Activated CD8-positive, alpha-beta memory T cell treated with anti-CD3 and anti-CD28 coated beads, Interleukin-2, amount 50 U/mL, for 4 hours (primary cell): ENCODE measurements around the gene XAGE1B.
"Not testable (repeated sequence)": the region's sequence is repeated elsewhere in the genome, so short reads cannot be mapped to it uniquely, and the experiment has no call there.

ENCODE experiments used
- DNase-seq: peaks from one replicate; pipeline ENCODE4 v3.0.0-alpha.2; 2020

XAGE1B gene, protein sequence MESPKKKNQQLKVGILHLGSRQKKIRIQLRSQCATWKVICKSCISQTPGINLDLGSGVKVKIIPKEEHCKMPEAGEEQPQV

GRCh38 chrX:52516987-52517325 is at the start of gene XAGE1B:
Gene XAGE1B, minus strand, starts transcription at chrX:52517063. Its CDS starts 1,536 bp downstream, at chrX:52515527.
- not testable (repeated sequence) for DNase-seq

GRCh38 chrX:52563105-52563504 is 46.2 kb upstream of the XAGE1B start:
- DNase-seq, result no peak

GRCh38 chrX:52558140-52558539 is 41.3 kb upstream of the XAGE1B start:
- DNase-seq, result no peak

DNA sequence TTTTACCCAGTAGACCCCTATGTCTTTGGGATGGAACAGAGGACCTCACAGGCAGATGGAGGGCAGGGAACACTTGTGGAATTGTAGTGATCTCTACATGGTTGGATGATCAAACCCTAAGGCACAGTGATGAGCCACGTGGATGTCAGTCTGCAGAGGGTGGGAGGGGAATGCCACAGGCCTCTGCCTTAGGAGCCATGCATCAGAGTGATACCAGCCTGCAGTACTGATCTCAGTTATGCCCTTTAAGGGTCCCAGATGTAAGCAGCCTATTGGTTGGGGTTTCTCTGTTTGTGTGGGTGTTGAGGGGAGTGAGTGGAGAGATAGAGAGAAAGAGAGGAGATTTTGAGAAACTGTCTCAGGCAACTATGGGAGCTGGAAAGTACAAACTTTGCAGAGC is 39.9 kb upstream of the XAGE1B start:
- no peak for DNase-seq

DNA sequence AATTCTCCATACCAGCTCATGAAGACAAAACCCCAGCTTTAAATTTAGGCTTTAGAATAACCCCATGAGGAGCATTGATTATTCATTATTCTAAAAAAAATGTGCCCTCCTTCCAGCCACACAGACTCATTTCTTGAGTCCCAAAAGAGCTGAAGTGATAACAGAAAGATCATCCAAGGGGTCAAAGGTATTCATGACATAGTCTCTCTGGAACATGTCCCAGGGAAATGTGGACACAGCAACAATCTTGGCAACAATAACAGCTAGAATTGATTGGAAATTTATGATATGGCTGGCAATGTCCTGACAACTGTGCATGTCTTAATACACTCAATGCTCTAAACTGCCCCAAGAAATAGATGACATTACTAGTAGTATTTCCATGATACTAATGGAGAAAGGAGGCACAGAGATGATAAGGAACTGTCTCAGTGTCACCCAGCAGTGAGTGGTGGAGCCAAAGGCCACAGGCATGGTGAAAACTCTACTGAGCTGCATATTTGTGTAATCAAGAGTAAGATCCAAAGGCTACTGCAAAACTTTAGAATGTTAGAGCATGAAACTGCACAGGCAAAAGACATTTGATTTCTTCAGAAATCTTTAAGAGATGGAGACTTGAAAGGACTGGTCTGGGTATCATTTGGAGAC is 37.3 kb upstream of the XAGE1B start:
- no peak for DNase-seq

GRCh38 chrX:52548769-52549168 is 31.9 kb upstream of the XAGE1B start:
- DNase-seq, result not testable (repeated sequence)

DNA sequence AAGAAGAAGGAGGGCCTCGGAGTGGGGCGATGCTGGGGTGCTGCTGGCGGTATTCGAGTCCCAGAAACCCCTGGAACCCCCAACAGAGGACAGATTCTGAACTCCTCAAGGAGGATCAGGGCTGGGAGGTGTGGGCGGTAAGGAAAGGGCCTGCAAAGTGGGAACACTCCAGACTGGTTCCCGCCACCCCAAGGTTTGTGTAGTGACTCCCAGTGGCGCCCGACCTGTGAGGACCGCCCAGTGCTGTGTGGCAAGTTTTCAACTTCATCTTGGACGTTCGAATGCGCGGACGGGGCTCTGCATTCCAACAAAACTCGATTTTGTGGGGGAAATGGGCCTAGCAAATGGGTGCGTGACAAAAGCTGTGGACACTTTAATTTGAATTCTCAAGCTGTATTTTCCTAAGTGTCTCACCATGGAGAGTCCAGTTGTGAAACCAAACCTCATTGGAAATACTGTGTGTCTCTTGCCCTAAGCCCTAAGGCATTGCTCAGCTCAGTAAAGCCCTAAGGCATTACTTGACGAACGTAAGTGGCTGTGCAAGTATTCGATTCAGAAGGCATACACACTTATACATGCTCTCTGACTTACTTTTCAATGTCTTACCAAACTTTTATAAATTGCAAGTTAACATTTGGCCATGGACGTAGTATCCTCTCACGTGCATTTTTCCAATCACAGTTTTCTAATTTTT is 27.4 kb upstream of the XAGE1B start:
- no peak for DNase-seq

DNA sequence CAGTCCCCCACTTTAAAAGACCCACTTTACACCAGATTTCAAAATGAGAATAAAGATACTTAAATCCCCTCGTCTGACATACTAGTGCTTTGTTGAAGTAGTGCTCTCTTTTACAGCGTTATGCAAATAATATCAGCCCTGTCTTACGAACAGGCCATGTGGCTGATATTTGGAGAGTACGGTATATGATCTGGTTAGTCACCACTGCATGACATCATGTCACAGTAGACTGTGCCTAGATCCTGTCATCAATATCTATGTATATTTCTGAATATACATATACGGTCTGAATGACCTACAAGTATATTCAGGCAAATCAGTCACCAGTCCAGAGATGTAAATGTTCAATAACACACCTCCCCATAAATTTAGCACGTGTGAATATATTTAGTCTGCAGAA is 25.4 kb upstream of the XAGE1B start:
- no peak for DNase-seq

GRCh38 chrX:52541051-52541450 is 24.2 kb upstream of the XAGE1B start:
- not testable (repeated sequence) for DNase-seq

GRCh38 chrX:52516110-52516986 is 515 bp downstream of the XAGE1B start:
- DNase-seq, result not testable (repeated sequence)

DNA sequence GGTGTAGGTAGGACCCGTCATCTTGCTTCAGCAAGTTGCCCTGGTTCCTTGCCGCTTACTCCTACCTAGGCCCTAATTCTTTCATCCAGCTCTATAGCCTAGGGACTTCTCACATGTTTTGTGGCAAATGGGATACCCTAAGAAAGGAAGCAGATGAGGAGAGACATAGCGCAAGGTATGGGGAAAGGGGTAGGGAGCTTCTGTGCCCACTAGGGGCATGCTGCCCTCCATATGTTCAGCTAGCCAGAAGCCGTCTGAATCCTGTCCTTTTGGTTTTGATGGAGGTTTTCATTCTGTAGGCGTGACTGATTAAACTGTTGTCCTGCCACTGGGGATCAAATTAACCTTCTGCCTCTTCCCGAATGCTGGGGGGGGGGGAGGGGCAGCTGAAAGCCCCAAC is 5.7 kb downstream of the XAGE1B start:
- not testable (repeated sequence) for DNase-seq

GRCh38 chrX:52509916-52510315 is 6.9 kb downstream of the XAGE1B start:
- no peak for DNase-seq

DNA sequence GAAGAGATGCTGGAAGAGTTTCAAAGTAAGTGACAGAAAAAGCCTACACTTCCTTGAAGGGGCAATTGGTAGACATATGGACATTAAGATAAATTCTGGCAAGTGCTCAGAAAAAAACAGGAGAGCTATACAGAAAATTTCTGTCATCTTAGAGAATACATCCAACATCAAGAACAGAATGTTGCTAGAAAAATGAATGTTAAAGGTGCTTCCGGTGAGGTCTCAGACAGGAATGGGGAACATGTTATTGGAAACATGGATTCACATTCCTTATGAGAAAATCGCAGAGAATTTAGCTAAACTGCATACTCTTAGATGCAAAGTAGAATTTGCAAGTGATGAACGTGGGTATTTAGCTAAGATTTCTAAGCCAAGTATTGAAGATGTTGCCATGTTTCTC is 9.5 kb downstream of the XAGE1B start:
- DNase-seq, result no peak

DNA sequence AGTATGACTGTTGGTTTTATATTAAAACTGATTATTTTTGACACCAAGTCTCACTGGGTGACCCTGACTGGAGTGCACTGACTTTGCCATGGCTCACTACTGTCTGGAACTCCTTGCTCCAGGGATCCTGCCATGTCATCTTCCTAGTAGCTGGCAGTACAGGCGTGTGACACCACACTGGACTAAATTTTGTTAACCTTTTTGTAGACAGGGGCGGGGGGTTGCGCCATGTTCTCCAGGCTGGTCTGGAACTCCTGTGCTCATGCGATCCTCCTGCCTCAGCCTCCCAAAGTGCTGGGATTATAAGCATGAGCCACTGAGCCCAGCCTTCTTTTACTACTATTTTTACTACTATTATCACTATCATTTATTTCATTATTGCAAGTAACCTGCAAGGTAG is 12.3 kb downstream of the XAGE1B start:
- no peak for DNase-seq

GRCh38 chrX:52501362-52501761 is 15.5 kb downstream of the XAGE1B start:
- not testable (repeated sequence) for DNase-seq

GRCh38 chrX:52496419-52496772 is 20.5 kb downstream of the XAGE1B start:
- DNase-seq, result not testable (repeated sequence)

DNA sequence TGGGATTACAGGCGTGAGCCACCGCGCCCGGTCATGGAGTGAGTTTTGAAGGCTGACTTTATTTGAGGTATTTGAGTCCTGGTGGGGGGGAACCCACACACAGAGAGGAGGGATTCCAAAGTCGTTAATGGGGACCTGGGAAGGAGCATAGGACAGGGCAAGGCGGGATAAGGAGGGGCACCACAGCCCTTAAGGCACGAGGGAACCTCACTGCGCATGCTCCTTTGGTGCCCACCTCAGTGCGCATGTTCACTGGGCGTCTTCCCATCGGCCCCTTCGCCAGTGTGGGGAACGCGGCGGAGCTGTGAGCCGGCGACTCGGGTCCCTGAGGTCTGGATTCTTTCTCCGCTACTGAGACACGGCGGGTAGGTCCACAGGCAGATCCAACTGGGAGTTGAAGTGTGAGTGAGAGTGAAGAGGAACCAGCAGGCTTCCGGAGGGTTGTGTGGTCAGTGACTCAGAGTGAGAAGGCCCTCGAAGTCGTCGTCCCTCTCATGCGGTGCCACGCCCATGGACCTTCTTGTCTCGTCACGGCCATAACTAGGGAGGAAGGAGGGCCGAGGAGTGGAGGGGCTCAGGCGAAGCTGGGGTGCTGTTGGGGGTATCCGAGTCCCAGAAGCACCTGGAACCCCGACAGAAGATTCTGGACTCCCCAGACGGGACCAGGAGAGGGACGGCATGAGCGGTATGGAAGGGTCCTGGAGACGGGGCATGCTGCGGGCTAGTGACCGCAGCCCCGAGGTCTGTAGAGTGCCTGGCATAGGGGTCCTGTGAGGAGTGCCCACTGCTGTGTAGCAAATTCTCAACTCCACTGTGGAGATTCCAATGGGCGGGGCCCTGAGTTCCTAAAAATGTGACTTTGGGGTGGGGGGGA is 21.1 kb downstream of the XAGE1B start, which contains the start of gene XAGE1A:
Gene XAGE1A, plus strand, starts transcription at position 264 of the 874 bp plus-strand sequence. CDS start 1,554 bp downstream, outside the sequence.
- DNase-seq, result not testable (repeated sequence)

DNA sequence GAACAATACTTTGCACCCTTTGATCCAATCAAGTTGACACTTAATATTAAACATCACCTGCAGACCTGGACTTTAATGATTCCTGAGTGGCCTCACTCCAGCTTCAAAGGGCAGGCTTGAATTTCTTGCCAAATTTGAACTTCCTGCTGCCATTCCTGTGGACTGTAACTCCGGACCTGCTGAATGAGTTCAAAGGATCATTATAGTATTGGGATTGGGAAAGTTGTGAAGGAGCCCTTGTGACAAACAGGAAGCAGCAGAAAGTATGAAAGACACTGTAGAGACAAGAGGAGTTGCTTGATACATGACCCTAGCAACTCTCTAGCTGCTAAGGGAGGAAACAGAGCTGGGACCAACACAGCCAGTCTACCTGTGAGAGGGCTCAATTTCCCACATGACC is 45.6 kb downstream of the XAGE1B start:
- DNase-seq, result not testable (repeated sequence)
